ENCODE data around the gene DESI1.

DNA sequence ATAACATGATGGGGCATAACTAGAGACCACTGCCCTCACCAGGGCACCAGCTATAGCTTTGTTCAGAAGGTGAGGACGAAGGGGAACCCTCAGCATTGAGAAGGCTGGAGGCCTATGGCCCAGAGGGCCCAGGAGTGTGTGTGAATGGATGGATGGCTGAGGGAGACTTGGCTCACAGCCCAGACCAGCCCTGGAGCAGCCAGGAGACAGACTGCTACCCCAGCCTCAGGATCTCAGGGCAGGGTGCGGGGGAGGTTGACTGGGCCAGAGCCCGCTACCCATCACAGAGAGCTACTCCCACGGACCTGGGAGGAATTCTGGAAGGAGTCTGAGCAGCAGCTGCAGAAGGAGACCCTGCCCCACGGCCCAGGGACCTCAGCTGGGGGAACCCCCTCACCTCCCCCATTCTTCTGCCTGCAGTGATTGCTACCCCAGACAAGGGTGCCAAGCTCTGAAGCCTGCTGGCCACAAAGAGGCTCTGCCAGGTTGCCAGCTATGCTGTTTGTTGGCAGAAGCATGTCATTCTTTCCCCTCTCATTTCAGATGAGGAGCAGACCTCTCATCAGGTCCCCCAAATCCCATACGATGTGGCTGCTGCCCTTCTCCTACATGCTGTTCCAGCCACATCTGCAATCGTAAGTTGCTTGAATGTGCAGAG is 65.4 kb downstream of the DESI1 start:
- TF ChIP-seq, protein P1, sequence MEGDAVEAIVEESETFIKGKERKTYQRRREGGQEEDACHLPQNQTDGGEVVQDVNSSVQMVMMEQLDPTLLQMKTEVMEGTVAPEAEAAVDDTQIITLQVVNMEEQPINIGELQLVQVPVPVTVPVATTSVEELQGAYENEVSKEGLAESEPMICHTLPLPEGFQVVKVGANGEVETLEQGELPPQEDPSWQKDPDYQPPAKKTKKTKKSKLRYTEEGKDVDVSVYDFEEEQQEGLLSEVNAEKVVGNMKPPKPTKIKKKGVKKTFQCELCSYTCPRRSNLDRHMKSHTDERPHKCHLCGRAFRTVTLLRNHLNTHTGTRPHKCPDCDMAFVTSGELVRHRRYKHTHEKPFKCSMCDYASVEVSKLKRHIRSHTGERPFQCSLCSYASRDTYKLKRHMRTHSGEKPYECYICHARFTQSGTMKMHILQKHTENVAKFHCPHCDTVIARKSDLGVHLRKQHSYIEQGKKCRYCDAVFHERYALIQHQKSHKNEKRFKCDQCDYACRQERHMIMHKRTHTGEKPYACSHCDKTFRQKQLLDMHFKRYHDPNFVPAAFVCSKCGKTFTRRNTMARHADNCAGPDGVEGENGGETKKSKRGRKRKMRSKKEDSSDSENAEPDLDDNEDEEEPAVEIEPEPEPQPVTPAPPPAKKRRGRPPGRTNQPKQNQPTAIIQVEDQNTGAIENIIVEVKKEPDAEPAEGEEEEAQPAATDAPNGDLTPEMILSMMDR (IDR thresholded peaks at IDR 0.05) = no peak
- no peak for TF ChIP-seq POLR2A (IDR thresholded peaks at IDR 0.05)
